OCI-LY1 (cell line): ENCODE results near the gene CEP63.

Experiments used
- H2AFZ ChIP-seq: fragments of 200-600 bp; sonication (generic), shearing (Covaris generic); 2 replicates; pipeline ENCODE4 v1.6.0; 2014; ENCODE audit warnings: antibody characterized with exemption, mild to moderate bottlenecking, low read length
- H3F3A ChIP-seq: fragments of 200-600 bp; sonication (generic), shearing (Covaris generic); 2 replicates; pipeline ENCODE4 v1.6.0; 2014; ENCODE audit warnings: mild to moderate bottlenecking, antibody characterized with exemption, low read length, moderate library complexity; ENCODE audit not compliant: insufficient read depth
- H3K27ac ChIP-seq: fragments of 200-600 bp; sonication (generic); 2 replicates; pipeline ENCODE4 v1.5.1; 2014; ENCODE audit warnings: low read length, mixed run types, mild to moderate bottlenecking, low read depth; ENCODE audit not compliant: poor library complexity, severe bottlenecking
- H3K27me3 ChIP-seq: fragments of 200-600 bp; sonication (generic); 2 replicates; pipeline ENCODE4 v1.6.0; 2014; ENCODE audit warnings: antibody characterized with exemption, mild to moderate bottlenecking, low read length, moderate library complexity; ENCODE audit not compliant: insufficient read depth
- H3K36me3 ChIP-seq: fragments of 200-600 bp; sonication (generic); 2 replicates; pipeline ENCODE4 v1.6.1; 2014; ENCODE audit warnings: mild to moderate bottlenecking, antibody characterized with exemption, low read length, moderate library complexity, mixed read lengths; ENCODE audit not compliant: insufficient read depth
- H3K4me1 ChIP-seq: fragments of 200-600 bp; sonication (generic); 2 replicates; pipeline ENCODE4 v1.5.1; 2014; ENCODE audit warnings: mild to moderate bottlenecking, low read length, moderate library complexity; ENCODE audit not compliant: insufficient read depth, severe bottlenecking
- H3K4me2 ChIP-seq: fragments of 200-600 bp; sonication (generic), shearing (Covaris generic); 2 replicates; pipeline ENCODE4 v1.6.1; 2014; ENCODE audit warnings: low read length
- H3K4me3 ChIP-seq: fragments of 200-600 bp; sonication (generic); 2 replicates; pipeline ENCODE4 v1.5.1; 2014; ENCODE audit warnings: low read length, low read depth, mild to moderate bottlenecking, mixed read lengths; ENCODE audit not compliant: poor library complexity, severe bottlenecking
- H3K79me2 ChIP-seq: fragments of 200-600 bp; shearing (Covaris generic); 2 replicates; pipeline ENCODE4 v1.6.1; 2016; ENCODE audit warnings: mixed run types, low read length, mixed read lengths; ENCODE audit not compliant: insufficient read depth
- H3K9ac ChIP-seq: fragments of 200-600 bp; sonication (generic), shearing (Covaris generic); 2 replicates; pipeline ENCODE4 v1.6.1; 2014; ENCODE audit warnings: mild to moderate bottlenecking, low read length, mixed read lengths
- H3K9me2 ChIP-seq: fragments of 200-600 bp; sonication (generic), shearing (Covaris generic); 2 replicates; pipeline ENCODE4 v1.6.1; 2014; ENCODE audit warnings: low read depth, mild to moderate bottlenecking, low read length, mixed read lengths
- H3K9me3 ChIP-seq: fragments of 200-600 bp; shearing (Covaris generic); 2 replicates; pipeline ENCODE4 v1.6.1; 2014; ENCODE audit warnings: low read length, mixed read lengths
- H4K20me1 ChIP-seq: fragments of 200-600 bp; sonication (generic), shearing (Covaris generic); 2 replicates; pipeline ENCODE4 v1.6.0; 2016; ENCODE audit warnings: mild to moderate bottlenecking, low read length; ENCODE audit not compliant: insufficient read depth
- EZH2 ChIP-seq: fragments of 200-600 bp; sonication (generic), shearing (Covaris generic); IDR thresholded peaks from 2 replicates; pipeline ENCODE4 v1.8.0; 2017; ENCODE audit warnings: borderline replicate concordance, mixed run types, mild to moderate bottlenecking, antibody characterized with exemption, low read length, moderate library complexity, mixed read lengths
- TF ChIP-seq, protein P1 (sequence below): fragments of 200-600 bp; sonication (generic), shearing (Covaris generic); IDR thresholded peaks from 2 replicates; pipeline ENCODE4 v1.5.1; 2017; ENCODE audit warnings: mild to moderate bottlenecking, antibody characterized with exemption, low read length, moderate library complexity, mixed read lengths

Gene CEP63

GRCh38 chr3:134449277-134449676 is 36.6 kb upstream of the CEP63 start:
- no peak for TF ChIP-seq EZH2
- TF ChIP-seq, protein P1, sequence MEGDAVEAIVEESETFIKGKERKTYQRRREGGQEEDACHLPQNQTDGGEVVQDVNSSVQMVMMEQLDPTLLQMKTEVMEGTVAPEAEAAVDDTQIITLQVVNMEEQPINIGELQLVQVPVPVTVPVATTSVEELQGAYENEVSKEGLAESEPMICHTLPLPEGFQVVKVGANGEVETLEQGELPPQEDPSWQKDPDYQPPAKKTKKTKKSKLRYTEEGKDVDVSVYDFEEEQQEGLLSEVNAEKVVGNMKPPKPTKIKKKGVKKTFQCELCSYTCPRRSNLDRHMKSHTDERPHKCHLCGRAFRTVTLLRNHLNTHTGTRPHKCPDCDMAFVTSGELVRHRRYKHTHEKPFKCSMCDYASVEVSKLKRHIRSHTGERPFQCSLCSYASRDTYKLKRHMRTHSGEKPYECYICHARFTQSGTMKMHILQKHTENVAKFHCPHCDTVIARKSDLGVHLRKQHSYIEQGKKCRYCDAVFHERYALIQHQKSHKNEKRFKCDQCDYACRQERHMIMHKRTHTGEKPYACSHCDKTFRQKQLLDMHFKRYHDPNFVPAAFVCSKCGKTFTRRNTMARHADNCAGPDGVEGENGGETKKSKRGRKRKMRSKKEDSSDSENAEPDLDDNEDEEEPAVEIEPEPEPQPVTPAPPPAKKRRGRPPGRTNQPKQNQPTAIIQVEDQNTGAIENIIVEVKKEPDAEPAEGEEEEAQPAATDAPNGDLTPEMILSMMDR, result peak; percentile 17; the same call in 1 of the 2 replicates
- no peak overlapping the region for H3K27ac ChIP-seq
- H3K9me3 ChIP-seq, result no peaks in the 10 kb centered on the region
- H3K4me2 ChIP-seq, result no peak overlapping the region
- no peaks in the 10 kb centered on the region for H3K27me3 ChIP-seq
- H3K79me2 ChIP-seq, result no peaks in the 10 kb centered on the region
- H2AFZ ChIP-seq, result no peak overlapping the region
- no peaks in the 10 kb centered on the region for H3K36me3 ChIP-seq
- no peaks in the 10 kb centered on the region for H3K9me2 ChIP-seq
- no peaks in the 10 kb centered on the region for H4K20me1 ChIP-seq
- H3F3A ChIP-seq, result no peaks in the 10 kb centered on the region
- no peak overlapping the region for H3K9ac ChIP-seq
- no peak overlapping the region for H3K4me3 ChIP-seq
- H3K4me1 ChIP-seq, result no peaks in the 10 kb centered on the region

- no peaks in the 10 kb centered on the region for H3K36me3 ChIP-seq
- no peak overlapping the region for H3K27ac ChIP-seq
- no peaks in the 10 kb centered on the region for H3K79me2 ChIP-seq
- no peak overlapping the region for H3K9ac ChIP-seq
- no peaks in the 10 kb centered on the region for H3K9me2 ChIP-seq
- H3F3A ChIP-seq, result no peaks in the 10 kb centered on the region
- H3K4me2 ChIP-seq, result no peak overlapping the region
- no peak overlapping the region for H2AFZ ChIP-seq
- H3K27me3 ChIP-seq, result no peaks in the 10 kb centered on the region
- H3K4me3 ChIP-seq, result no peak overlapping the region
- H3K9me3 ChIP-seq, result no peaks in the 10 kb centered on the region
- no peaks in the 10 kb centered on the region for H4K20me1 ChIP-seq
- H3K4me1 ChIP-seq, result no peaks in the 10 kb centered on the region
- no peak for TF ChIP-seq EZH2
- TF ChIP-seq, protein P1, result no peak
Measured at GRCh38 chr3:134449951-134450350, 35.9 kb upstream of the CEP63 start.

DNA sequence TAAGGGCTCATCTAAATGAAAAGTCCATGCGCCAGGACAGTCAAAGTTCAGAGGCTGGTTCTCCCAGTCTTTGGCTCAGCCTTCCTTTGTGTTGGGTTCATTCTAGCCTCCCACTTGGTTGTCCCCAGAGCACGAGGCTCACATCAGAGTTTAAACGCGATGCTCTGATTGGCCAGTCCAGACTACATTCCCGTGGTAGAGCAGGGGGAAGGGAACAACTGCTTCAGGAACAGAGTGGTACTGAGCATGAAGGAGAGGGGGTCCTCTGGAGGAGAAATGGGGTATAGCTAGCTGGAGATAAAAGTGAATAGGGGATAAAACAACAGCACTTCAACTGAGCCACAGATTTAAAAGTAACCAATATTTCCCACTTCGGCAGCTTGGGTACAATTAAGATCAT is 32.2 kb upstream of the CEP63 start:
- no peak overlapping the region for H3K9ac ChIP-seq
- H3K4me3 ChIP-seq, result no peak overlapping the region
- TF ChIP-seq EZH2, result no peak
- TF ChIP-seq, protein P1, result peak; percentile 33
- no peaks in the 10 kb centered on the region for H3K27me3 ChIP-seq
- H3K4me1 ChIP-seq, result no peaks in the 10 kb centered on the region
- no peaks in the 10 kb centered on the region for H3F3A ChIP-seq
- no peak overlapping the region for H2AFZ ChIP-seq
- H3K27ac ChIP-seq, result no peak overlapping the region
- no peaks in the 10 kb centered on the region for H3K36me3 ChIP-seq
- no peak overlapping the region for H3K4me2 ChIP-seq
- no peaks in the 10 kb centered on the region for H3K79me2 ChIP-seq
- H4K20me1 ChIP-seq, result no peaks in the 10 kb centered on the region
- no peaks in the 10 kb centered on the region for H3K9me2 ChIP-seq
- no peaks in the 10 kb centered on the region for H3K9me3 ChIP-seq
